Mesodermal cell (in vitro differentiated cells): Measurements from ENCODE around the gene EP400.

Experiments
- H3K27ac ChIP-seq: 2 replicates; pipeline ENCODE4 v1.7.0; 2013; ENCODE audit warnings: mild to moderate bottlenecking, low read depth, low read length, moderate library complexity; ENCODE audit not compliant: severe bottlenecking
- H3K36me3 ChIP-seq: 2 replicates; pipeline ENCODE4 v1.7.1; 2013; ENCODE audit warnings: mild to moderate bottlenecking, low read length, moderate library complexity; ENCODE audit not compliant: control insufficient read depth, insufficient read depth
- H3K4me1 ChIP-seq: one replicate; pipeline ENCODE4 v1.7.1; 2013; ENCODE audit warnings: mild to moderate bottlenecking, low read length; ENCODE audit not compliant: insufficient read depth, control insufficient read depth, poor library complexity, severe bottlenecking
- H3K4me3 ChIP-seq: 2 replicates; pipeline ENCODE4 v1.7.0; 2013; ENCODE audit warnings: low read length, control low read depth, mild to moderate bottlenecking; ENCODE audit not compliant: insufficient read depth, poor library complexity, severe bottlenecking; ENCODE audit errors: extremely low read depth
- H3K9me3 ChIP-seq: 2 replicates; pipeline ENCODE4 v1.7.1; 2013; ENCODE audit warnings: mild to moderate bottlenecking, low read length, moderate library complexity; ENCODE audit not compliant: control insufficient read depth
- WGBS, 2 experiments: methylation state at CpG; one replicate each; pipeline ENCODE4 v1.1.5; 2013; ENCODE audit warnings: missing lambda C conversion rate in 2 of 2; ENCODE audit not compliant: insufficient coverage in 2 of 2; 5-methylcytosine and 5-hydroxymethylcytosine counted together

EP400 gene

DNA sequence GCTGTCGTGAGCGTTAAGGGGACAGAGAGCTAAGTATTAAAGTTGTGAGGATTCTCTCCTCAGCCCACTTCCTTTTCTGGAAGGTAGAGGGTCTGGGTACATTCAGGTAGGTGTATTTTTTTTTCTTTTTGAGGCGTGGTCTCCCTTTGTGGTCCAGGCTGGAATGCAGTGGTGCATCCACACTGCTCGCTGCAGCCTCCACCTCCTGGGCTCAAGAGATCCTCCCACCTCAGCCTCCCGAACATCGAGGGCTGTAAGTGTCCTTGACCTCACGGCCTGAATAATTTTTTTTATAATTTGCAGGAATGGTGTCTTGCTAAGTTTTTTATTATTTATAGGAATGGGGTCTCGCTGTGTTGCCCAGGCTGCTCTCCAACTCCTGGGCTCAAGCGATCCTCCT is 19.2 kb upstream of the EP400 start:
- 94 to 100% methylated on average over 2 to 5 of the region's 9 CpGs for WGBS, 2 experiments

DNA sequence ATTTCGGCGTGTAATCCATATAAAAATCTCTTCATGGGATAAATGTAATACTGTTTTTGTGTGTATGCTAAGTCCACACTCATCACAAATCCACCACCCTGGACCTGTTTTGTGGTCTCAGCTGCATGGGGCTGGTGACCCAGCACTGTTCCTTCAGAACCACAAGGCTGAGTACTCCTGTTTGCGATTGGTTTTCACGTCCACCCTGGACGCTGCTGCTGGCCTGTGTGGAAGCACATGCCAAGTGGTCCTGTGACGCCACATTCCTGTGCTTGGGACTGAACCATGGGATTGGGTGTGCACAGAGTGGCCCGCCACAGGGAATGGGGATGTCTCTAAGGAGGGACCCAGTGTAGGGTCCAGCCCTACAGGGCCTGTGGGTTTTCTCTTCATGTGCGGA is 16.4 kb upstream of the EP400 start:
- Histone ChIP-seq H3K9me3 (no peaks in the 10 kb centered on the region), H3K27ac (no peak overlapping the region), H3K4me1 (no peaks in the 10 kb centered on the region), H3K36me3 (peaks cover 67% of the 10 kb centered on the region), H3K4me3 (no peak overlapping the region)
- WGBS, 2 experiments, result 99 to 100% methylated on average over 6 of the region's 8 CpGs

More for the DNA sequence above, 19.2 kb upstream of the EP400 start:
- H3K4me3 ChIP-seq, result peak overlapping the region; percentile 94
- no peak overlapping the region for H3K27ac ChIP-seq
- no peaks in the 10 kb centered on the region for H3K4me1 ChIP-seq
- H3K36me3 ChIP-seq, result peaks cover 45% of the 10 kb centered on the region
- H3K9me3 ChIP-seq, result no peaks in the 10 kb centered on the region

DNA sequence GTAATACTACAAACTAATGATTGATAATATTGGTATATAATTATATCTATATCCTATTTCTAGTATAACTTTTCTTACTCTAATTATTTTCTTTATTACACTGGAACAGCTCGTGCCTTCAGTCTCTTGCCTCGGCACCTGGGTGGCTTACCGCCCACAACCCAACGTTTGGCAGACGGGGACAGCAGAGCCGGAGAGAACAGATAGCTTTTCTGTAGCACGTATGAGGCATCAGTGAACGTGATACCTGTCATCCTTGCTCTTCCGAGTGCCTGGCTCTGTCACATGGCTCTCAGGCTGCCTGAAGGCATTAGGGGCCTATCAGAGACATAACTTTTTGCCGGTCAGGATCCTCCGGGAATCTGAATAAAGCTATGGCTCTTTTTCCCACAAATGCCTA is 15.2 kb upstream of the EP400 start:
- Histone ChIP-seq H3K27ac (no peak overlapping the region), H3K36me3 (peaks cover 79% of the 10 kb centered on the region), H3K4me3 (no peak overlapping the region), H3K9me3 (no peaks in the 10 kb centered on the region), H3K4me1 (no peaks in the 10 kb centered on the region)
- WGBS, 2 experiments, result 96 to 97% methylated on average over 11 of the region's 11 CpGs

DNA sequence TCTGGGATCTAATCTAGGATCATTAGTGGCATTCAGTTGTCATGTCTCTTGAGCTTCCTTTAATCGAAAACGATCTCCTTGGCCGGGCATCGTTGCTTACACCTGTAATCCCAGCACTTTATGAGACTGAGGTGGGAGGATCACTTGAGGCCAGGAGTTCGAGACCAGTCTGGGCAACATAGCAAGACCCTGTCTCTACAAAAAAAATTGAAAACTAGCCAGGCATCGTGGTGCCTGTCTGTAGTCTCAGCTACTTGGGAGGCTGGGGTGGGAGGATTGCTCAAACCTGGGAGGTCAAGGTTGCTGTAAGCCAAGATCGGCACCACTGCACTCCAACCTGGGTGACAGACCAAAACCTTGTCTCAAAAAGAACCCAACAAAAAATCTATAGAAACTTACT is 11.7 kb upstream of the EP400 start:
- Histone ChIP-seq H3K9me3 (no peaks in the 10 kb centered on the region), H3K36me3 (peaks cover 88% of the 10 kb centered on the region), H3K27ac (no peak overlapping the region), H3K4me1 (no peaks in the 10 kb centered on the region), H3K4me3 (no peak overlapping the region)
- 68 to 100% methylated on average over 1 to 5 of the region's 7 CpGs for WGBS, 2 experiments

DNA sequence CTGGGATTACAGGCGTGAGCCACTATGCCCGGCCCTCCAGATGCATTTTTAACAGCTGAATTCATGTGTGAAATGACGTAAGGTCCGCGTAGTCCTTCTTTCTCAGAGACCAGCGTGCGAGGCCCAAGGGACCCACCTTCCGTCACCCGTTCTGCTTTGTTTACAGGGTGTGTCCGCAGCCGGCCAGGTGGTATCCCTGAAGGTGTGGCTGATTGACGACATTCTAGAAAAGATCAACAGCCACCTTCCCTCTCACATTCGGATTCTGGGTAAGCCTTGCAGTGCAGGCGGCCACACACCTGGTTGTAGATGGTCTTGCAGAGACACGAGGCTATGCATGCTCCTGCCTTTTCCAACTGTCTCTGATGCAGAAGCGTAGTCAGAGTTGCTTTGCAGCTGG is 10.7 kb upstream of the EP400 start:
- WGBS, 2 experiments, result 96 to 97% methylated on average over 16 of the region's 16 CpGs
- H3K9me3 ChIP-seq, result no peaks in the 10 kb centered on the region
- H3K4me3 ChIP-seq, result no peak overlapping the region
- H3K4me1 ChIP-seq, result no peaks in the 10 kb centered on the region
- H3K27ac ChIP-seq, result no peak overlapping the region
- peaks cover 88% of the 10 kb centered on the region for H3K36me3 ChIP-seq

DNA sequence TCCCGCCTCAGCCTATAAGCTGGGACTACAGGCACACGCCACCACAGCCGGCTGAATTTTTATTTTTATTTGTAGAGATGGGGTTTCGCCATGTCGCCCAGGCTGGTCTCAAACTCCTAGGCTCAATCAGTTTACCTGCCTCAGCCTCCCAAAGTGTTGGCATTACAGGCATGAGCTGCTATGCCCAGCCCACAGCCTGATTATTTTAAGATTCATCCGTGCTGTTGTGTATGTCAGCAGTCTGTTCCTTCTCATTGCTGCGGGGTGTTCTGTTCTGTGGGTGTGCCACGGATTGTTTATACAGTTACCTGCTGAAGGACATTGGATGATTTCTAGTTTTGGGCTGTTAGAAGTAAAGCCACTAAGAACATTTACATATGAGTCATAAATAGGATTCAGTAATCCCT is 9.6 kb upstream of the EP400 start:
- Histone ChIP-seq H3K36me3 (peaks cover 84% of the 10 kb centered on the region), H3K9me3 (no peaks in the 10 kb centered on the region), H3K27ac (no peak overlapping the region), H3K4me1 (no peaks in the 10 kb centered on the region), H3K4me3 (no peak overlapping the region)
- WGBS, 2 experiments, result 86 to 97% methylated on average over 6 of the region's 8 CpGs

DNA sequence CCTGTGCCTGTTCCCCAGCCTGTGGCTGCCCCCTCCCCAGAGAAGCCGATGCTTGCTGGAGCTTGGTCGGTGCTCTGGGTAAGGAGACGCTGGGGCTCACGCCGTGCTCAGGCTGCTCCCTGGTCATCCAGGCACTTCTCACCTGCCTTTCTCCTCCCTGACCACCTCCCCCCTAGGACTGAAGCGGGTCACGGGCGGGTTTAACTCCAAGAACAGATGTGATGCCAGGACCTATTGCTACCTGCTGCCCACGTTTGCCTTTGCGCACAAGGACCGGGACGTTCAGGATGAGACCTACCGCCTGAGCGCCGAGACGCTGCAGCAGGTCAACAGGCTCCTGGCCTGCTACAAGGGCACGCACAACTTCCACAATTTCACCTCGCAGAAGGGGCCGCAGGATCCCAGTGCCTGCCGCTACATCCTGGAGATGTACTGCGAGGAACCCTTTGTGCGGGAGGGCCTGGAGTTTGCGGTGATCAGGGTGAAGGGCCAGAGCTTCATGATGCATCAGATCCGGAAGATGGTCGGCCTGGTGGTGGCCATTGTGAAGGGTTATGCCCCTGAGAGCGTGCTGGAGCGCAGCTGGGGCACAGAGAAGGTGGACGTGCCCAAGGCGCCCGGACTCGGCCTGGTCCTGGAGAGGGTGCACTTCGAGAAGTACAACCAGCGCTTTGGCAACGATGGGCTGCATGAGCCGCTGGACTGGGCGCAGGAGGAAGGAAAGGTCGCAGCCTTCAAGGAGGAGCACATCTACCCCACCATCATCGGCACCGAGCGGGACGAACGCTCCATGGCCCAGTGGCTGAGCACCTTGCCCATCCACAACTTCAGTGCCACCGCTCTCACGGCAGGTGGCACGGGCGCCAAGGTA is 8.4 kb upstream of the EP400 start:
- Histone ChIP-seq H3K9me3 (no peaks in the 10 kb centered on the region), H3K4me3 (no peak overlapping the region), H3K27ac (no peak overlapping the region), H3K4me1 (no peaks in the 10 kb centered on the region), H3K36me3 (peaks cover 75% of the 10 kb centered on the region)
- 97% methylated on average over 43 to 44 of the region's 46 CpGs for WGBS, 2 experiments

DNA sequence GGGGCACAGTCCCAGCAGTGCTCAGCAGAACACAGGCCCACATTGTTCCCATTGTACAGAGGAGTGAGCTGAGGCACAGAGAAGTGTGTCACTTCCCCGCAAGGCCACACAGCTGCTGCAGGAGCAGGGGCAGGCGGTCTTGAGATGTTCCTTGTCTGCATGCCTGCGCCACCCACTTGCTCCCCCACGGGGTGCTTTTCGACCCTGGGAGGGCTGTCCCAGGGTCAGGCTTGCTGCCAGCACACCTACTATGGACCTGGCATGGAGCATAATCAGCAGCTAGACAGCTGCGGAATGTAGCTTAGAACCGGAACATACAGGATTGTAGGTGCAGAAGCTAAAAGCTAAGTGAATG is 7.8 kb upstream of the EP400 start:
- peaks cover 70% of the 10 kb centered on the region for H3K36me3 ChIP-seq
- no peak overlapping the region for H3K4me3 ChIP-seq
- H3K27ac ChIP-seq, result no peak overlapping the region
- H3K4me1 ChIP-seq, result no peaks in the 10 kb centered on the region
- 96 to 97% methylated on average over 7 of the region's 7 CpGs for WGBS, 2 experiments
- no peaks in the 10 kb centered on the region for H3K9me3 ChIP-seq

DNA sequence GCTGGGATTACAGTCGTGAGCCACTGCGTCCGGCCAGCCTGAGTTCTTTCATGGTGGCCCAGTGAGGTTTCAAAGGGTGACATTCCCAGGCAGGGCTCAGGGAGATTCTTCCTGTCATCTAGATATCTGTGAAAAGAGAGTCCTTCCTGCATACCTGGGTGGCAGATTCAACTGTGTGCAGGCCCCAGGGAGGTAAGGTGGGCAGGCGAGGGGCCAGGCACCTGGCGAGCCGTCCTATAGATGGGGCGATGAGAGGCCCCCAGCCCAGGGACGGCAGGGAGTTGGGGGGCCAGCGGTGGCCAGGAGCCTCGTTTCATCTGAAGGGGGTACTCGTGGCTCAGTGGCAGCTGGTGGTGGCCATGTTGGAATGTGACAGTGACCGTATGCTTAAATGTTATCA is 7.1 kb upstream of the EP400 start:
- Histone ChIP-seq H3K9me3 (no peaks in the 10 kb centered on the region), H3K27ac (no peak overlapping the region), H3K36me3 (peaks cover 66% of the 10 kb centered on the region), H3K4me1 (no peaks in the 10 kb centered on the region), H3K4me3 (no peak overlapping the region)
- 94 to 99% methylated on average over 9 to 12 of the region's 12 CpGs for WGBS, 2 experiments

DNA sequence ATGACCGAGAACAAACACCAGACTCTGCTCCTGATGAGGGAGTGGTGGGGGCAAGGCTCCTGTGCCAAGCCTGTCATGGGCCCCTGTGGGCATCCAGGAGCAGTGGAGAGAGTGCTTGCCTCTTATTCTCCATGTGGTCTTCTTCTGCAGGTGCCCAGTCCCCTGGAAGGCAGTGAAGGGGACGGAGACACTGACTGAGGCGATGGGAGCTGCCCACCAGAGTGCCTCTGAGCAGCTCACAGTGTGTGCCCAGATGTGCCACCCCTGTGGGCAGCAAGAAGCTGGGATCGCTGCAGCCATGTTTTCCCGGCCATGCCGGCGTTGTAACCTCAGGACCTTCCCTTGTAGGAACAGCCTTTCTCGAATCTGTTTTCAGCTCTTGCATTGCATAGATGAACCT is 6.4 kb upstream of the EP400 start:
- WGBS, 2 experiments, result 97 to 100% methylated on average over 4 to 7 of the region's 8 CpGs
- H3K4me3 ChIP-seq, result no peak overlapping the region
- no peaks in the 10 kb centered on the region for H3K9me3 ChIP-seq
- no peaks in the 10 kb centered on the region for H3K4me1 ChIP-seq
- H3K36me3 ChIP-seq, result peaks cover 59% of the 10 kb centered on the region
- H3K27ac ChIP-seq, result no peak overlapping the region

DNA sequence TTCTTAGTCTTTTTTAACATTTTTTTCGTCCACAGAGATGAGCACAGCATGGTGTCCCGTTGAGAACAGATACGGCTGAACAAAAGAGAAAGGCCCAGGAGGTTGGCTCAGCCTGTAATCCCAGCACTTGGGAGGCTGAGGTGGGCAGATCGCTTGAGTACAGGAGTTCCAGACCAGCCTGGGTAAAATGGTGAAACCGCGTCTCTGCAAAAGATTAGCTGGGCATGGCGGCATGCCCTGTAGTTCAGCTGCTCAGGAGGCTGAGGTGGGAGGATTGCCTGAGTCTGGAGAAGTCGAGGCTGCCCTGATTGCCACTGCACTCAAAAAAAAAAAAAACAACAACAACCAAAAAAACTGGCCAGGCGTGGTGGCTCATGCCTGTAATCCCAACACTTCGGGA is 5.9 kb upstream of the EP400 start:
- H3K36me3 ChIP-seq, result peaks cover 54% of the 10 kb centered on the region
- 91 to 96% methylated on average over 5 to 9 of the region's 10 CpGs for WGBS, 2 experiments
- no peak overlapping the region for H3K27ac ChIP-seq
- H3K4me1 ChIP-seq, result no peaks in the 10 kb centered on the region
- H3K9me3 ChIP-seq, result no peaks in the 10 kb centered on the region
- H3K4me3 ChIP-seq, result no peak overlapping the region
